Coronary artery (tissue), 2 donors: ENCODE data around the gene LARP1.

Experiments
- DNase-seq: peaks from one replicate; pipeline ENCODE4 v3.0.0-alpha.2; 2017; ENCODE audit warnings: low spot score
- H3K27ac ChIP-seq, 2 donors: fragments of 200-600 bp; sonication (generic); one replicate each; pipeline ENCODE4 v1.5.1; 2016 to 2019
- H3K4me3 ChIP-seq: fragments of 200-600 bp; sonication (generic); 2 replicates; pipeline ENCODE4 v1.5.1; 2016; ENCODE audit warnings: mild to moderate bottlenecking, moderate library complexity
- CTCF ChIP-seq: fragments of 200-600 bp; sonication (generic); IDR thresholded peaks from one replicate; pipeline ENCODE4 v1.5.1; 2019; ENCODE audit warnings: antibody characterized with exemption

The LARP1 gene

GRCh38 chr5:154751854-154752253 lies 3.3 kb upstream of the LARP1 start:
- H3K4me3 ChIP-seq = no peak overlapping the region
- H3K27ac ChIP-seq = no peak overlapping the region
- DNase-seq = no peak
- no peak for TF ChIP-seq CTCF

- no peak for TF ChIP-seq CTCF
- peak overlapping the region; percentile 97 to 100 for H3K27ac ChIP-seq
- DNase-seq = peak; percentile 86
- H3K4me3 ChIP-seq = peak overlapping the region; percentile 95
Observed at GRCh38 chr5:154753792-154754191, 1.4 kb upstream of the LARP1 start.

GRCh38 chr5:154754460-154755360 lies 467 bp upstream of the LARP1 start:
- H3K27ac ChIP-seq = peak overlapping the region; percentile 97 to 100
- DNase-seq = peak; percentile 99
- peak overlapping the region; percentile 95 for H3K4me3 ChIP-seq
- TF ChIP-seq CTCF = no peak

GRCh38 chr5:154756009-154756867 lies 1.1 kb downstream of the LARP1 start:
- Histone ChIP-seq H3K27ac (peak overlapping the region; percentile 94 to 100), H3K4me3 (peak overlapping the region; percentile 95)
- no peak for DNase-seq
- no peak for TF ChIP-seq CTCF

GRCh38 chr5:154756868-154757813 lies 2.0 kb downstream of the LARP1 start:
- Histone ChIP-seq H3K4me3 (peak overlapping the region; percentile 95), H3K27ac (peak overlapping the region; percentile 94 to 100)
- TF ChIP-seq CTCF = no peak
- DNase-seq = peak; percentile 79

- Histone ChIP-seq H3K4me3 (peak overlapping the region; percentile 95), H3K27ac (peak overlapping the region; percentile 59 to 100)
- no peak for TF ChIP-seq CTCF
- DNase-seq = no peak
Observed at GRCh38 chr5:154757814-154758406, 2.7 kb downstream of the LARP1 start.
